HG02884 (cell line): ENCODE data around the gene MEX3C.

Source experiments
- ATAC-seq: cut with Tn5 transposase; IDR thresholded peaks from one replicate; pipeline ENCODE4 v1.9.1; 2021; ENCODE audit warnings: mild to moderate bottlenecking, moderate library complexity; ENCODE audit not compliant: unreplicated experiment

MEX3C gene

GRCh38 chr18:51192026-51192425, 5.5 kb downstream of the MEX3C start:
- ATAC-seq = no peak

- no peak for ATAC-seq
Measured at GRCh38 chr18:51191128-51191717, 6.3 kb downstream of the MEX3C start.

DNA sequence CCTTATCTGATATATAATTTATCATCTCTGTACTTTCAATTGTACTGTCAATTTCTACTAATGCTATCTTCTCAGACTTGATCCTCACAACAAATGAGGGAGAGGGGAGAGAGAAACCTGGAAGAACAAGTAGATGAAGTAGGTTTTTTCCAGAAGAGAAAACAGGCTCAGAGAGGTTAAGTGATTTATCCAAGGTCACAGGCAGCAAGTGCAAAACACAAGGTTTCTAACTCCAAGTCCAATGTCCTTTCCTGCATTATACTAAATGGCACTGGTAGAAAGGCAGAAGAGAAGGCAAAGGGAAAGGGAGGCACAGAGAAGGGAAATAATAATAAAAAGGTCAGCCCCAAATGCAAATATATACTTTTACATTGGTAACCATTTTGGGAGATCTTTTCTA, 7.5 kb downstream of the MEX3C start:
- ATAC-seq = no peak

- peak; percentile 39 for ATAC-seq
Measured at GRCh38 chr18:51188024-51188701, 9.3 kb downstream of the MEX3C start.

DNA sequence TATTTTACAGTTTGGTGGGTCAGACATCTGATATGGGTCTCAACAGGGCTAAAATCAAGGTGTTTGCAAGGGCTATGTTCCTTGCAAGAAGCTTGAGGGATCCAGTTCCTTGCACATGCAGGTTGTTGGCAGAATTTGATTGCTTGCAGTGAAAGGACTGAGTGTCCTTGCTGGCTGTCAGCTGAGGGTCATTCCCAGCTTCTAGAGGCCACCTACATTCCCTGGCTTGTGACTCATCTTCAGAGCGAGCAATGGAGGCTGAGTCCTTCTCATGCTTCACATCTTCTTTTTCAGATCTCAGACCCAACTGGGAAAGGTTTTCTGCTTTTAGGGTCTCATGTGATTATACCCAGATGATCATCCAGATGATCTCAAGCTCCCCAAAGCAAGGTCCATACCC, 12.4 kb downstream of the MEX3C start:
- no peak for ATAC-seq

DNA sequence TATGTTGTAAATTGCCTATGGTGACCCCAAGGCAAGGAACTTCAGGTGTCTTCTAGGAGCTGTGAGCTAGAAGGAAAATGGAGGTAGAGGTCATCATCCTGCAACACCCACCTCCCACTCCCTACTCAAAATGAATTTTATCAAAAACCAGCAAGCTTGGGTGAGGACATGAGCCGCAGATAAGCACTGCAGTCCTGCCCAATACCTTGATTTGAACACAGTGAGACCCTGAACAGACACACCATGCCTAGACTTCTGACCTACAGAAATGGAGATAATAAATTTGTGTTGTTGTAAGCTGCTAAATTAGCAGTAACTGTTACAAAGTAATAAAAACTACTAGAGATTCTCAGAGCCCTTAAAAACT, 13.4 kb downstream of the MEX3C start:
- no peak for ATAC-seq

DNA sequence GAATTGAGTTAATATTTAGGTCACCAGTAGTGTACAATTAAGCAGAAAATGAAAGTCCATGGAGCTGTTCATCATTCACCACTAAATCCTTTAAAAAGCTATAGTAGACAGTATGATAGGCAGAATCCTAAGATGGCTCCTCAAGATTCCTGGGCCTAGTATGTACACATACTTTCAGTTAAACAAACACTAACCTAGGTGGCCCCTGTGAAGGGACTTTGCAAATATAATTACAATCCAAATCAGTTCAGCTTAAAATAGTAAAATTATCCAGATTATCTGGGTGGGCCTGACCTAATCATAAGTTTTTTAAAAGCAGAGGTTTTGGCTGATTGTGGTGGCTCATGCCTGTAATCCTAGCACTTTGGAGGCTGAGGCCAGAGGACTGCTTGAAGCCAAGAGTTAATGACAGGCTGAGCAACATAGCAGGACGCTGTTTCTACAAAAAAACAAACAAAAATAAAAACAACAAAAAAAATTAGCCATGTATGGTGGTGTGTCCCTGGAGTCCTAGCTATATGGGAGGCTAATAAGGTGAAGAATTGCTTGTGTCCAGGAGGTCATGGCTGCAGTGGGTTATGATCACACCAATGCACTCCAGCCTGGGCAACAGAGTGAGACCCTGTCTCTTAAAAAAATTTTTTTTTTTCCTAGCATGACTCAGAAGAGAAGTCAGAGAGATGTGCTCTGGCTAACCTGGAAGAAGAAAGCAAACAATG, 13.9 kb downstream of the MEX3C start:
- no peak for ATAC-seq

GRCh38 chr18:51182824-51183223, 14.7 kb downstream of the MEX3C start:
- no peak for ATAC-seq

GRCh38 chr18:51171625-51172259, 25.7 kb downstream of the MEX3C start:
- no peak for ATAC-seq

GRCh38 chr18:51171223-51171622, 26.3 kb downstream of the MEX3C start:
- peak; percentile 68 for ATAC-seq

DNA sequence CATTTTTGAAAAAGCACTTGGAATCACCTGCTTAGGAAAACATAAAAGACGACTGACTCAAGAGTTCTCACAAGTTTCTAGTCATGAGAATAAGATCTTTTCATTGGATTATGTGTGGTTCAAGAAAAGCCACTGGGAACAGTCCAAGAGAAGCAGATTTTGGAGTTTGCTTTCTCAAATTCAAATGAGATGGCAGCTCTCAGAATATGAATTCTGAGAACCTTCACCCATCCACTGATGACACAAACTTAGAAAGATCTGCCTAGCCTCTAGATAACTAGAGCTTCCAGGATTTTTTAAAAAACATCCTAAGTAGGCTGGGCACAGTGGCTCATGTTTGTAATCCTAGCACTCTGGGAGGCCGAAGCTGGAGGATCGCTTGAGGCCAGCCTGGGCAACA, 26.8 kb downstream of the MEX3C start:
- no peak for ATAC-seq

- no peak for ATAC-seq
Measured at GRCh38 chr18:51169731-51170130, 27.8 kb downstream of the MEX3C start.

- ATAC-seq = no peak
Measured at GRCh38 chr18:51168960-51169662, 28.4 kb downstream of the MEX3C start.

- no peak for ATAC-seq
Measured at GRCh38 chr18:51168026-51168742, 29.3 kb downstream of the MEX3C start.

- no peak for ATAC-seq
Measured at GRCh38 chr18:51165296-51165695, 32.2 kb downstream of the MEX3C start.

- no peak for ATAC-seq
Measured at GRCh38 chr18:51164761-51165281, 32.7 kb downstream of the MEX3C start.

DNA sequence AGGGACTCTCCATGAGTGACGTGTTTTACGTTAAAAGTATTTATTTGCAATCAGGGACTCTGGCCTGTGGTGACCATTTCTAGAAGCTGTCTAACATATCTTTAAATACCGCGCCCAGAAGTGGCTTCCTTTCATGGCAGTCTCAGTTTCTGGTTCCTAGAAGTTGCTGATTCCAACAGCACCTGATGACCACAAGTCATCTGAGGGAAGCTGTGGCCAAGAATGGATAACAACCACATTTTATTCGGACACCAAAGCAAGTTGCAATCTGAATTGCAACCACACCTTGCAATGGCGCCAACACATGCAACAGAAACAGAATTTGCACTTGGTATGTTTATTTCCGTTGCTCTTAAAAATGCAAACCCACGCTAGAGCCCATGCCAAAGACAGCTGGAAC, 33.1 kb downstream of the MEX3C start:
- no peak for ATAC-seq

GRCh38 chr18:51163543-51163942, 33.9 kb downstream of the MEX3C start:
- ATAC-seq = no peak

- ATAC-seq = no peak
Measured at GRCh38 chr18:51162617-51163016, 34.9 kb downstream of the MEX3C start.

GRCh38 chr18:51160646-51161045, 36.8 kb downstream of the MEX3C start:
- ATAC-seq = no peak
